GM18909 (cell line): ENCODE measurements around the gene OR6N2.

Source experiments
- ATAC-seq: cut with Tn5 transposase; IDR thresholded peaks from one replicate; pipeline ENCODE4 v1.9.1; 2021; ENCODE audit warnings: mild to moderate bottlenecking; ENCODE audit not compliant: unreplicated experiment, poor library complexity

Gene OR6N2

DNA sequence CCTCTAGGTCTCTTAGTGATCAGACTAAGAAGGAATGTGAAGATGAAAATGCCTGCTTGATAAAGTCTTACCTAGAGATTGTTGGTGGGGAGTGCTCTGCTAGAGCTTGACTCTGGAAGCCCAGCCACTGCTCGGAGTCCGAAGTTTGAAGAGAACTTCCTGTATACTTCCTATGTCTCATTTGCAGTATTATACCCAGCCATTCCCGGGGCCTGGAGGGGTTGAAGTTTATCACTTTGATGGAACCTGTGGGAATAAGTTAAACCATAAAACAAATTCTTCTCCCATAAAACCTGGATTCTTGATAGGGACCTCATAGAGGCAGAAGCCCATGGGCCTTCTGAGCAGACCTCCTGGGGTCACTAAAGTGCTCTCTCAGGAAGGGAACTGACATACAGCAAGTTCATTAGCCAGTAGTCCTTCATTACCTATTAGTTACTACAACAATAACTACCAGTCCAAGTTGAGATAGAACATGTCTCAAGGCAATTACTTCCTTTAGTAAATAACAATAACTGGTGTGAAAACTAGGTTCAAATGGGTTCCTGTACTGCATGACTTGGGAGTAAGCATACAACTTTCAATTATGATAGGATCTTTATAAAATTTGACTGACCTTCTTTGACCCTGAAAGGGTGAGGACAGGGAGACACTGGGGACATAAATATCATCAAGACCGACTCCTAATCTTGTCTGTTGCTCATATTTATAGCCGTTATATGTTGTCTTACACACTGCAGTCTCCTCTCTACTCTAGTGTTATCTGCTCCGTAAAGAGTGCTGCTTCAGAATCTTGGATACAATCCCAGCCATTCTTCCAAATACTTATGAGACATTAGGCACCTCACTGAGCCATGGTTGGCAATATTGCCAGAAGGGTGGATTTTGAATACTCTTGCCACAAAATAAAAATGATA is 8.8 kb downstream of the OR6N2 start, which contains the start of gene OR6N1:
Gene OR6N1, minus strand, starts transcription at position 246 of the 917 bp plus-strand sequence. CDS start 5,513 bp downstream, outside the sequence.
- no peak for ATAC-seq

DNA sequence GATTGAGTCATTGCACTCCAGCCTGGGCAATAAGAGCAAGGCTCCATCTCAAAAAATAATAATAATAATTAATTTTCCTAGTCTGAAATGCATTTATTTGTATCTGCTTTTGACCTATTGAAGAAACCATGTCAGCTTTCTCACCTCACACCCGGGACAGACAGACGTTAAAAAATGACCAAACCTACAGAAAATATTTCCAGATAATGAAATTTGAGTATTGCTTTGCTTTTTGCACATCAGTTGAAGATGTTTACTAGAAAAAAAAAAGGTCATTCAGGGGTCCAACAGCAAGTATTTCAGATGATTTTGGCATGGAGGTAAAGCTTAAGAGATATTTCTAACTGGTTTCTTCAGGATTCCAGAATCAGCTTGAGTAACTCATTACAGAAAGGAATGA is 26.6 kb downstream of the OR6N2 start, which contains the start of gene OR6K6:
Gene OR6K6, plus strand, starts transcription at position 301 of the 400 bp plus-strand sequence. CDS start 168 bp downstream, outside the sequence.
- no peak for ATAC-seq

- ATAC-seq, result no peak
Measured at GRCh38 chr1:158752155-158752712, 28.8 kb downstream of the OR6N2 start.

- ATAC-seq, result no peak
Measured at GRCh38 chr1:158735848-158736247, 45.2 kb downstream of the OR6N2 start.

DNA sequence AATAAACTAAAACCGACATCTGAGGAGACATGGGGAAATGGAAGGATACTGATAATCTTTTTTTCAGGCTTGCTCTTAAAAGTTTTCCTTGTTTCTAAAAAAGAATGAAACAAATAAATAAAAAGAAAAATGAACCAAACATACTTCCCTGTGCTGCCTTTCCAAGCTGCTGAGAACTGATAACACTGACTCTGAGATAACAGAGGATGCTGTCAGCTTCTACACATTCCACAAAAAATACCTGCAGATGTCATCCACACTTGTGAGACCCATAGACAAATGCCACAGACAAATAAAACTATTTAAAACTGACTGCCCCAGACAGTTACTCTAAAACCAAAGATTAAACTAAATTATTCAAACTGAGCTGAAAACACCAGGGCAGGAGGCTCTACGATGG is 48.5 kb downstream of the OR6N2 start:
- no peak for ATAC-seq

DNA sequence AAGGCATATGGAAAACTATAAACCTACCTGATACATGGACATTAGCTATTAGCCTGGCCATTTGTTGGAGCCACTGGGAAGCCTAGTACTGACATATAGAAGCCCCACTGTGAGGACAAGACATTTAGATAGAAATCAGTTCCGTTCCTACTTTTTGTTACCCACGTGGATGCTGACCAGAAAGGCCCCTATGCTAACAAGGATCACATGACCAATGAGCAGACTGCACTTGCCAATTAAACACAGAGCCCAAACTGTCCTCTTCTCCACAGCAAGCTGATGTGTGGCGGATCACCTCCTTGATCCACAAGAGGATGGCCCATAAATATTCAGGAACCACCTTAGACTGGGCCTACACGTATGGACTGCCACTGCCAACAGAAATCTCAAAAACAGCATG is 49.3 kb downstream of the OR6N2 start:
- no peak for ATAC-seq

- ATAC-seq, result no peak
Measured at GRCh38 chr1:158730453-158730852, 50.6 kb downstream of the OR6N2 start.

- ATAC-seq, result no peak
Measured at GRCh38 chr1:158728510-158729225, 52.3 kb downstream of the OR6N2 start.

GRCh38 chr1:158724442-158724841 is 56.6 kb downstream of the OR6N2 start:
- no peak for ATAC-seq
